Neutrophil (primary cell): ENCODE results near the gene SGK1.
"Not testable (repeated sequence)": the region's sequence is repeated elsewhere in the genome, so short reads cannot be mapped to it uniquely, and the experiment has no call there.

Source experiments
- H3K27ac ChIP-seq: fragments of 200-600 bp; sonication (generic); 2 replicates; pipeline ENCODE4 v1.5.1; 2016; ENCODE audit warnings: mild to moderate bottlenecking, moderate library complexity
- H3K27me3 ChIP-seq: fragments of 200-600 bp; sonication (generic); 2 replicates; pipeline ENCODE4 v1.6.0; 2016; ENCODE audit warnings: mild to moderate bottlenecking
- H3K36me3 ChIP-seq: fragments of 200-600 bp; sonication (generic); 2 replicates; pipeline ENCODE4 v1.5.1; 2017
- H3K4me1 ChIP-seq, 2 experiments: fragments of 200-600 bp in 1 of 2; sonication (generic) in 1 of 2; 1 replicate in 1 of 2; 2 replicates in 1 of 2; pipeline versions ENCODE4 v1.5.1 to v1.6.1; 2013 to 2016; ENCODE audit warnings: low read depth in 1 of 2, low read length in 1 of 2, mild to moderate bottlenecking in 1 of 2, moderate library complexity in 1 of 2; ENCODE audit not compliant: control insufficient read depth in 1 of 2, insufficient read depth in 1 of 2
- H3K4me3 ChIP-seq, 2 experiments: fragments of 200-600 bp in 1 of 2; sonication (generic) in 1 of 2; 1 replicate in 1 of 2; 2 replicates in 1 of 2; pipeline ENCODE4 v1.5.1; 2013 to 2016; ENCODE audit warnings: low read depth in 1 of 2, low read length in 1 of 2, mild to moderate bottlenecking in 1 of 2, moderate library complexity in 1 of 2
- H3K9me3 ChIP-seq: fragments of 200-600 bp; sonication (generic); 2 replicates; pipeline ENCODE4 v1.5.1; 2016
- TF ChIP-seq, protein P1 (sequence below): fragments of 200-600 bp; sonication (generic); IDR thresholded peaks from 2 replicates; pipeline ENCODE4 v1.5.1; 2016; ENCODE audit warnings: antibody characterized with exemption

SGK1 gene

DNA sequence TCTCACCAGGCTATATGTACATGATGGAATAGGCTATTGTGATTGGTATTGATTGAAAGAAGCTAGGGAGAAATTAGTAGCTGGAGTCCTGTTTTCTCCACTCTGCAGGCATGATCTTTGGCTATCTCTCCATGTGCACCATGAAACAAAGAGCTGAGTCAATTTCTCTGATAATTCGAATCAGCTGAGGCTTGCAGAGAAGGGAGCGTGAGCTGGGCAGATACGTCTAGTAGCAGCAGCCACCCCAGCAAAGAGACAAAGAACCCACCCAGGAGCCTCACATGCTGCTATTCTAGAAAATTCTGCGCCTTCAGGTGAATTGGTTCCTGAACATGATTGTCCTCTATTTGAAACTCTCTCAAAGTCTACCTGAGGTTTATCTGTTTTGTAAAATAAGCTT is 6.9 kb upstream of the SGK1 start:
- Histone ChIP-seq H3K36me3 (no peaks in the 10 kb centered on the region), H3K4me1 (no peaks in the 10 kb centered on the region)
- TF ChIP-seq, protein P1, sequence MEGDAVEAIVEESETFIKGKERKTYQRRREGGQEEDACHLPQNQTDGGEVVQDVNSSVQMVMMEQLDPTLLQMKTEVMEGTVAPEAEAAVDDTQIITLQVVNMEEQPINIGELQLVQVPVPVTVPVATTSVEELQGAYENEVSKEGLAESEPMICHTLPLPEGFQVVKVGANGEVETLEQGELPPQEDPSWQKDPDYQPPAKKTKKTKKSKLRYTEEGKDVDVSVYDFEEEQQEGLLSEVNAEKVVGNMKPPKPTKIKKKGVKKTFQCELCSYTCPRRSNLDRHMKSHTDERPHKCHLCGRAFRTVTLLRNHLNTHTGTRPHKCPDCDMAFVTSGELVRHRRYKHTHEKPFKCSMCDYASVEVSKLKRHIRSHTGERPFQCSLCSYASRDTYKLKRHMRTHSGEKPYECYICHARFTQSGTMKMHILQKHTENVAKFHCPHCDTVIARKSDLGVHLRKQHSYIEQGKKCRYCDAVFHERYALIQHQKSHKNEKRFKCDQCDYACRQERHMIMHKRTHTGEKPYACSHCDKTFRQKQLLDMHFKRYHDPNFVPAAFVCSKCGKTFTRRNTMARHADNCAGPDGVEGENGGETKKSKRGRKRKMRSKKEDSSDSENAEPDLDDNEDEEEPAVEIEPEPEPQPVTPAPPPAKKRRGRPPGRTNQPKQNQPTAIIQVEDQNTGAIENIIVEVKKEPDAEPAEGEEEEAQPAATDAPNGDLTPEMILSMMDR, result no peak

DNA sequence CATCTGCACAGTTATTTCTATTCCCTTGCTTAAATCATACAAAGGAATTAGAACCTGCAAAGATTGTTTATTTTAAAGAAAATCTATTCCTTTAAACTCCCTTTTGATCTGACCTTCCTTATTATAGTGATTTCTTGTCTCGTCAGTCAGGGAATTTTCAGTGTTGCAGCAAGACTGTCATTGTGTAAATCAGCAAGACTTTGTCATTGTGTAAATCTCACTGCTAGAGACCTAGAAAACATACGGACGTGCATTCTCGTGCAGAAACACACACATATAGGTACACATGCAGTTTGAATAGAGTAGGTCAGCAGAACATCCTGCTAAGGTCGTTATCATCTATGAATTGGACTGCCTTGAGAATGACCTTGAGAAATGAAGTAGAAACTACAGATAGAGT is 6.2 kb upstream of the SGK1 start:
- TF ChIP-seq, protein P1, result no peak
- no peaks in the 10 kb centered on the region for H3K4me1 ChIP-seq
- H3K4me3 ChIP-seq, result no peak overlapping the region

More for the DNA sequence above, 6.9 kb upstream of the SGK1 start:
- Histone ChIP-seq H3K27ac (no peak overlapping the region), H3K9me3 (peaks cover 4% of the 10 kb centered on the region), H3K4me3 (no peak overlapping the region), H3K27me3 (no peaks in the 10 kb centered on the region)

DNA sequence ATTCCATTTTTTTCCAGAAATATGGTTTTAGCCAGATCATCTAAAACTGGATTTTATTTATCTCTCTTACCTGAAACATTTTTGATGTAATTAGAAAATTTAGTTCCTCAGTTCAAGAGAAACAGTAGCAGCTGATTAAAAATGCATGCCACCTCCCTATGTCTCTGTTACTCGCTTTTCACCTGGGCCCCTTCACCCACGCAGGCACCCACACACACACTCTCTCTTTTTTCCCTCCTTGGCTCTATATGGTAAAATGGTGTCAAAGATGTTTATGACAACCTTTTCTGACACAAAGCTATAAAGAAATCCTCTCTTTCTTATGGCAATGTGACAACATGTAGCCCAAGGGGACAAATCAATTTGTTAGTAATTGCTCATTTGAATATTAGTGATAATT is 5.8 kb upstream of the SGK1 start:
- Histone ChIP-seq H3K27me3 (peaks cover 9% of the 10 kb centered on the region), H3K9me3 (peaks cover 5% of the 10 kb centered on the region), H3K27ac (no peak overlapping the region), H3K4me3 (no peak overlapping the region), H3K36me3 (no peaks in the 10 kb centered on the region), H3K4me1 (no peaks in the 10 kb centered on the region)
- TF ChIP-seq, protein P1, result no peak

More for the DNA sequence above, 6.2 kb upstream of the SGK1 start:
- no peak overlapping the region for H3K27ac ChIP-seq
- peaks cover 5% of the 10 kb centered on the region for H3K9me3 ChIP-seq
- no peaks in the 10 kb centered on the region for H3K36me3 ChIP-seq
- H3K27me3 ChIP-seq, result peaks cover 4% of the 10 kb centered on the region

DNA sequence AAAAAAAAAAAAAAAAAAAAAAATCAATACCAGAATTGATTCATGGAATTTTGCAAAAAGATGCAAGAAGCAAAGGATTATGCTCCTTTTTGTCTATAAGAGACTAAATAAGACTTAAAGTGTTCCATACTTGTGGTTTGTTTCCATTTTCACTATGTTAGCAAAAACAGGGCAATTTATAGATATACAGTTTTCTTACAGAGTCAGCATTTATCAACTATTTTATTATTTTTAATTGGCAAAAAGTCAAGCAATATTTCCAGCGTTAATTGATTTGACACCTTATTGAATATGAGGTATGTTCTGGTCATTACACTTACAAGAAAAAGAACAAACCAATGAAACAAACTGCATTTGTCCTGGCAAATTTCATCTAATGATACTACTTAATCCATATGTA is 5.4 kb upstream of the SGK1 start:
- TF ChIP-seq, protein P1, result no peak
- H3K9me3 ChIP-seq, result peaks cover 5% of the 10 kb centered on the region
- H3K4me1 ChIP-seq, result peaks cover under 1 to 2% of the 10 kb centered on the region in 2 experiments
- no peaks in the 10 kb centered on the region for H3K36me3 ChIP-seq
- peaks cover 13% of the 10 kb centered on the region for H3K27me3 ChIP-seq
- no peak overlapping the region for H3K4me3 ChIP-seq
- no peak overlapping the region for H3K27ac ChIP-seq

DNA sequence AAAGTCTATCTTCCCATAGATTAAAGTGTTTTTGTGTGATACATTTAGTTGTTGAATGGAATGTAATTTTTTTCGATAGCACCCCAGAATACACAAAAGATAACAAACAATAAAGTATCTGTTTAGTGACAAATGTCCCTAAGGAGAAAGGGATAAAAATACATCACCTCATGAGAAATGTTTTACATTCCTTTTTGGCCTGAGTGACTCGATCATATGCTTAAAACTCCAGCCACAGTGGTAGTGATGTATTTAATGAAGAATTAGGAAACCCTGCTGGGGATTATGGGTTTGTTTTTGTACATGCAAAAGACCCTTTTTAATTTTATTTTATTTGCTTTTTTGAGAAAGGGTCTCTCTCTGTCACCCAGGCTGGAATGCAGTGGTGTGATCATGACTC is 4.3 kb upstream of the SGK1 start:
- Histone ChIP-seq H3K4me3 (no peak overlapping the region), H3K27ac (no peak overlapping the region), H3K4me1 (peaks cover 11% of the 10 kb centered on the region in 2 experiments), H3K9me3 (peaks cover 5% of the 10 kb centered on the region), H3K36me3 (no peaks in the 10 kb centered on the region), H3K27me3 (peaks cover 24% of the 10 kb centered on the region)
- TF ChIP-seq, protein P1, result no peak

DNA sequence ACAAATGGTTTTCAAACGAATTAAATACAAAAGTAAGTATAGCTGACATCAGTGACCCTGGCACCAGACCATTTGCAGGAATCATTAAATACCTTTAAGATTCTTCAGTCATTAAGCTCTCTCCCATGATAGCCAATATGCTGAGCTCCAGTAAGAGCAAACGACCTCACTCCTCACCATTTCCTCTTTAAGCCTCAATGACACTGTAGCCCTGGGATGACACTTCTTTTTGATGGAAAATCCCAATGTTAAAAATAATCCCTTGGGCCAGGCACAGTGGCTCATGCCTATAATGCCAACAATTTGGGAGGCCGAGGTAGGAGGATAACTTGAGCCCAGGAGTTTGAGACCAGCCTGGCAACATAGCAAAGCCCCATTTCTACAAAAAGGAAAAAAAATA is 3.3 kb upstream of the SGK1 start:
- Histone ChIP-seq H3K36me3 (no peaks in the 10 kb centered on the region), H3K27me3 (peaks cover 33% of the 10 kb centered on the region), H3K9me3 (peaks cover 5% of the 10 kb centered on the region), H3K4me3 (no peak overlapping the region), H3K4me1 (peaks cover 12 to 16% of the 10 kb centered on the region in 2 experiments), H3K27ac (no peak overlapping the region)
- TF ChIP-seq, protein P1, result no peak

DNA sequence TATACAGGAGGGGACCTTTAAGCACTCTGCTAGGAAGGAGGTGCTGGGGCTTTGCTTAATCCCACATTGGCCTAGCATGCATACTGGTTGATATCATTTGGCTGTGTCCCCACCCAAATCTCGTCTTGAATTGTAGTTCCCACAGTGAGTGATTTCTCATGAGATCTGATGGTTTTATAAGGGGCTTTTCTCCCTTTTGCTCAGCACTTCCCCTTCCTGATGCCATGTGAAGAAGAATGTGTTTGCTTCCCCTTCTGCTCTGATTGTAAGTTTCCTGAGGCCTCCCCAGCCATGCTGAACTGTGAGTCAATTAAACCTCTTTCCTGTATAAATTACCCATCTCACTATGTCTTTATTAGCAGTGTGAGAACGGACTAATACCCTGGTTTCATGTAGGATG is 1.8 kb upstream of the SGK1 start:
- H3K36me3 ChIP-seq, H3K27ac ChIP-seq: not testable (repeated sequence)
- H3K27me3 ChIP-seq, result peaks cover 46% of the 10 kb centered on the region

More for the DNA sequence above, 1.8 kb upstream of the SGK1 start:
- peaks cover 12 to 16% of the 10 kb centered on the region in 2 experiments for H3K4me1 ChIP-seq
- H3K4me3 ChIP-seq, H3K9me3 ChIP-seq: not testable (repeated sequence)
